Ovary (tissue), 3 donors: ENCODE measurements around the gene XPNPEP1.

Experiments used
- CTCF ChIP-seq, 3 donors: fragments of 450-650 bp in 2 of 3; fragments of 200-600 bp in 1 of 3; IDR thresholded peaks; one replicate each; pipeline versions ENCODE4 v1.5.1 to v1.8.0; 2016 to 2022; ENCODE audit warnings: antibody characterized with exemption in 3 of 3, mild to moderate bottlenecking in 1 of 3
- EP300 ChIP-seq: sonication (generic); formaldehyde crosslinking; IDR thresholded peaks from one replicate; pipeline ENCODE4 v1.6.1; 2017; ENCODE audit warnings: antibody characterized with exemption
- POLR2A ChIP-seq: fragments of 450-650 bp; IDR thresholded peaks from one replicate; pipeline ENCODE4 v1.6.1; 2017; ENCODE audit warnings: antibody characterized with exemption, mild to moderate bottlenecking, moderate library complexity
- donor health status: DM: no; HTN: no; CAD: no.

GRCh38 chr10:109929501-109930219, 6.3 kb upstream of the XPNPEP1 start:
- TF ChIP-seq CTCF (IDR thresholded peaks at IDR 0.05) (no peak), POLR2A (no peak), EP300 (no peak)
